NAMALWA (cell line): Measurements from ENCODE around the gene CSF3.
"Not testable (repeated sequence)": the region's sequence is repeated elsewhere in the genome, so short reads cannot be mapped to it uniquely, and the experiment has no call there.

Experiments
- DNase-seq: peaks from one replicate; pipeline ENCODE4 v3.0.0-alpha.2; 2015; ENCODE audit warnings: low spot score

Gene CSF3

DNA sequence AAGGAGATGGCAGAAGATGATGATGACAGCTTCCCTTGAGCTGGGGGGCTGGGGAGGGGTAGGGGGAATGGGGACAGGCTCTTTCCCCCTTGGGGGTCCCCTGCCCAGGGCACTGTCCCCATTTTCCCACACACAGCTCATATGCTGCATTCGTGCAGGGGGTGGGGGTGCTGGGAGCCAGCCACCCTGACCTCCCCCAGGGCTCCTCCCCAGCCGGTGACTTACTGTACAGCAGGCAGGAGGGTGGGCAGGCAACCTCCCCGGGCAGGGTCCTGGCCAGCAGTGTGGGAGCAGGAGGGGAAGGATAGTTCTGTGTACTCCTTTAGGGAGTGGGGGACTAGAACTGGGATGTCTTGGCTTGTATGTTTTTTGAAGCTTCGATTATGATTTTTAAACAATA lies 17.7 kb upstream of the CSF3 start:
- no peak for DNase-seq

DNA sequence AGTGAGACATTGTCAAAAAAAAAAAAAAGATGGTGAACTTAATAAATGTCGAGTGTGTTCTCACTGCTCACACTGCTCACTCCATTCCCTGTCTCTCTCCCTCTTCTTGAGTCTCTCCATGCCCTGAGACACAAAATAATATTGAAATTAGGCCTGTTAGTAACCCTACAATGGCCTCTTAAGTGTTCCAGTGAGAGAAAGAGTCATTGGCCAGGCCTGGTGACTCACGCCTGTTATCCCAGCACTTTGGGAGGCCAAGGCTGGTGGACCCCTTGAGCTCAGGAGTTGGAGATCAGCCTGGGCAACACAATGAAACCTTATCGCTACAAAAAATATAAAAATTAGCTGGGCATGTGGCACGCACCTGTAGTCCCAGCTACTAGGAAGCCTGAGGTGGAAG lies 16.2 kb upstream of the CSF3 start:
- no peak for DNase-seq

GRCh38 chr17:40000161-40000560 lies 15.1 kb upstream of the CSF3 start:
- DNase-seq, result no peak

DNA sequence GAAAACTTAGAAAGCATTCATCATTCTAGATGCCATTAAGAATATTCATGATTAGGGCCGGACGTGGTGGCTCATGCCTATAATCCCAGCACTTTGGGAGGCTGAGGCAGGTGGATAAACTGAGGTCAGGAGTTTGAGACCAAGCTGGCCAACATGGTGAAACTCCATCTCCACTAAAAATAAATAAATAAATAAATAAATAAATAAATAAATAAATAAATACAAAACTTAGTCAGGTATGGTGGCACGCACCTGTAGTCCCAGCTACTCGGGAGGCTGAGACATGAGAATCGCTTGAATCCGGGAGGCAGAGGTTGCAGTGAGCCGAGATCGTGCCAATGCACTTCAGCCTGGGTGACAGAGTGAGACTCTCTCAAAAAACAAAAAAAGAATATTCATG lies 13.9 kb upstream of the CSF3 start:
- not testable (repeated sequence) for DNase-seq

DNA sequence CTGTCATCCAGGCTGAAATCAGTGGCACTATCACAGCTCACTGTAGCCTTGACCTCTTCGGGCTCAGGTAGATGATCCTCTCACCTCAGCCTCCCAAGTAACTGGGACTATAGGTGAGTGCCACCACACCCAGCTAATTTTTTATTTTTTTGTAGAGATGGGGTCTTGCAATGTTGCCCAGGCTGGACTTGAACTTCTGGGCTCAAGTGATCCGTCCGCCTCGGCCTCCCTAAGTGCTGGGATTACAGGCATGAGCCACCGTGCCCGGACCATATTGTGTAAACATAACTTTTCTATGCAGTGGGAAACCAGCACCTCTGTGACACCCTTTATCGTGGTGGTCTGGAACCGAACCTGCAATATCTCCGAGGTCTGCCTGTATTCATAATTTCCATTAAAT lies 11.2 kb upstream of the CSF3 start:
- DNase-seq, result no peak

DNA sequence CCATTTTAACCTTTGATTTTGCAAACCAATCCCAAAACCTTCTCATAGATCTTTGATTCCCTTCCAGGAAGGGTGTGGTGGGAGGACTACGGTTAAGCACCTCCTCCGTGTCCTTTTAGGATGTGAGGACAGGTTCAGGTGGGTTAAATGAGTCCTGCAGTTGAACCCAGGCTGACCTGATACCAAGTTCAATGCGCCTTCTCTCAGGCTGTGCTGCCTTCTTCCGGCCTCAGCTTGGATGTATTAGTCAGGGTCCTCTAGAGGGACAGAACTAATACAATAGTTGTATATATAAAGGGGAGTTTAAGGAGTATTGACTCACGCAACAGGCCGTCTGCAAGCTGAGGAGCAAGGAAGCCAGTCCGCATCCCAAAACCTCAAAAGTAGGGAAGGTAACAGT lies 10.5 kb upstream of the CSF3 start:
- no peak for DNase-seq

- no peak for DNase-seq
Measured at GRCh38 chr17:40005520-40005919, 9.7 kb upstream of the CSF3 start.

DNA sequence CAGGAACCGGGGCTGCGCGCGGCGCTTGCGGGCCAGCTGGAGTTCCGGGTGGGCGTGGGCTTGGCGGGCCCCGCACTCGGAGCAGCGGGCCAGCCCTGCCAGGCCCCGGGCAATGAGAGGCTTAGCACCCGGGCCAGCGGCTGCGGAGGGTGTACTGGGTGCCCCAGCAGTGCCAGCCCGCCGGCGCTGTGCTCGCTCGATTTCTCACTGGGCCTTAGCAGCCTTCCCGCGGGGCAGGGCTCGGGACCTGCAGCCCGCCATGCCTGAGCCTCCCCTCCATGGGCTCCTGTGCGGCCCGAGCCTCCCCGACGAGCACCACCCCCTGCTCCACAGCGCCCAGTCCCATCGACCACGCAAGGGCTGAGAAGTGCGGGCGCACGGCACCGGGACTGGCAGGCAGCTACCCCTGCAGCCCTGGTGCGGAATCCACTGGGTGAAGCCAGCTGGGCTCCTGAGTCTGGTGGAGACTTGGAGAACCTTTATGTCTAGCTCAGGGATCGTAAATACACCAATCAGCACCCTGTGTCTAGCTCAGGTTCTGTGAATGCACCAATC lies 4.2 kb upstream of the CSF3 start:
- not testable (repeated sequence) for DNase-seq

DNA sequence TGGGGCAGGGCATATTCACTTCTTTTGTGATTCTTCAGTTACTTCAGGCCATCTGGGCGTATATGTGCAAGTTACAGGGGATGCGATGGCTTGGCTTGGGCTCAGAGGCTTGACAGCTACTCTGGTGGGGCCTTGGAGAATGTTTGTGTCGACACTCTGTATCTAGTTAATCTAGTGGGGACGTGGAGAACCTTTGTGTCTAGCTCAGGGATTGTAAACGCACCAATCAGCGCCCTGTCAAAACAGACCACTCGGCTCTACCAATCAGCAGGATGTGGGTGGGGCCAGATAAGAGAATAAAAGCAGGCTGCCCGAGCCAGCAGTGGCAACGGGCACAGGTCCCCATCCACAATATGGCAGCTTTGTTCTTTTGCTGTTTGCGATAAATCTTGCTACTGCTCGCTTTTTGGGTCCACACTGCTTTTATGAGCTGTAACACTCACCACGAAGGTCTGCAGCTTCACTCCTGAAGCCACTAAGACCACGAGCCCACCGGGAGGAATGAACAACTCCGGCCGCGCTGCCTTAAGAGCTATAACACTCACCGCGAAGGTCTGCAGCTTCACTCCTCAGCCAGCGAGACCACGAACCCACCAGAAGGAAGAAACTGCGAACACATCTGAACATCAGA lies 3.1 kb upstream of the CSF3 start:
- not testable (repeated sequence) for DNase-seq

GRCh38 chr17:40014375-40014980 lies 762 bp upstream of the CSF3 start:
- DNase-seq, result no peak

DNA sequence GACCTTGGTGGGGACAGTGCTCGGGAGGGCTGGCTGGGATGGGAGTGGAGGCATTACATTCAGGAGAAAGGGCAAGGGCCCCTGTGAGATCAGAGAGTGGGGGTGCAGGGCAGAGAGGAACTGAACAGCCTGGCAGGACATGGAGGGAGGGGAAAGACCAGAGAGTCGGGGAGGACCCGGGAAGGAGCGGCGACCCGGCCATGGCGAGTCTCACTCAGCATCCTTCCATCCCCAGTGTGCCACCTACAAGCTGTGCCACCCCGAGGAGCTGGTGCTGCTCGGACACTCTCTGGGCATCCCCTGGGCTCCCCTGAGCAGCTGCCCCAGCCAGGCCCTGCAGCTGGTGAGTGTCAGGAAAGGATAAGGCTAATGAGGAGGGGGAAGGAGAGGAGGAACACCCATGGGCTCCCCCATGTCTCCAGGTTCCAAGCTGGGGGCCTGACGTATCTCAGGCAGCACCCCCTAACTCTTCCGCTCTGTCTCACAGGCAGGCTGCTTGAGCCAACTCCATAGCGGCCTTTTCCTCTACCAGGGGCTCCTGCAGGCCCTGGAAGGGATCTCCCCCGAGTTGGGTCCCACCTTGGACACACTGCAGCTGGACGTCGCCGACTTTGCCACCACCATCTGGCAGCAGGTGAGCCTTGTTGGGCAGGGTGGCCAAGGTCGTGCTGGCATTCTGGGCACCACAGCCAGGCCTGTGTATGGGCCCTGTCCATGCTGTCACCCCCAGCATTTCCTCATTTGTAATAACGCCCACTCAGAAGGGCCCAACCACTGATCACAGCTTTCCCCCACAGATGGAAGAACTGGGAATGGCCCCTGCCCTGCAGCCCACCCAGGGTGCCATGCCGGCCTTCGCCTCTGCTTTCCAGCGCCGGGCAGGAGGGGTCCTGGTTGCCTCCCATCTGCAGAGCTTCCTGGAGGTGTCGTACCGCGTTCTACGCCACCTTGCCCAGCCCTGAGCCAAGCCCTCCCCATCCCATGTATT lies 1.1 kb downstream of the CSF3 start:
- DNase-seq, result no peak

- no peak for DNase-seq
Measured at GRCh38 chr17:40017422-40018080, 2.3 kb downstream of the CSF3 start.

DNA sequence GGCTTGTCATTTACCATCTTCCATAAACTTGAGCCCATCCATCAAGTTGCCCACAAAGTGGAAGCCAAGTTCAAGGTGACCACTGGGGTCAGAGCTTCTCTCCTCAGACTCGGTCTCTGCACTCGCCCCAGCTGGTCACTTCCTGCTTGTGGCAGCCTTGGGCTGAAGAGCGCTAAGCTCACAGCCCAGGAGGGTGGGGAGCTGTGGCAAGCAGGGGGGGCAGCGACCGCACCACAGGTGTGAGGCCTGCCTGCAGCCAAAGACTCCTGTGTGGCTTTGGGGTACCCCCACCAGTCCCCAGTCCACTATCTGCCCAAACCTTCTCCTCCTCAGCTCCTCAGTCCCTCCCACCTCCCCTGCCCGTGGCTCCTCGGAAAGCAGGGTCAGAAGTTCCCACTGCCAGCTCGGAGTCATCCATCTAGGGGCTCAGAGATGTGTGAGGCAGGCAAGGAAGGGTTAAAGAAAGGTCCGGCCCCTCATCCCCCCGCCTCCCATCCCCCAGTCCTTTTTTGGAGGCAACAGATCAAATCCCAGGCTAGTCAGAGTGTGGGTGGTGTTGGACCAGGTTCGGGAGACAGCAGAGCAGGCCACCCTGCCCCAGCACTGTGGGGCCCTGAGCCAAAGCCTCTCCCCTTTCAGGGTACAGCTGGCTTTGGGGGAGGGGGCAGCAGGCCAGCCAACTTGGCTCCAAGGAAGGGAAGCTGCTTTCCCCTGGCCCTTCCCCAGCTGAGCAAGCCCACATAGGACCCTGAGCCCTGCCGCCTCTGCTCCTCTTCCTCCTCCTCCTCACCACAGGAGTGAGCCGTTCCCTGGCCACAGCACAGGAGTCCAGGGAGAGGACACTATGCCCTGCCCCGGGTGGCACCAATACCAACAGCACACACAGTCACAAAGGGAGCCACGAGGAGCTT lies 3.2 kb downstream of the CSF3 start:
- DNase-seq, result no peak

DNA sequence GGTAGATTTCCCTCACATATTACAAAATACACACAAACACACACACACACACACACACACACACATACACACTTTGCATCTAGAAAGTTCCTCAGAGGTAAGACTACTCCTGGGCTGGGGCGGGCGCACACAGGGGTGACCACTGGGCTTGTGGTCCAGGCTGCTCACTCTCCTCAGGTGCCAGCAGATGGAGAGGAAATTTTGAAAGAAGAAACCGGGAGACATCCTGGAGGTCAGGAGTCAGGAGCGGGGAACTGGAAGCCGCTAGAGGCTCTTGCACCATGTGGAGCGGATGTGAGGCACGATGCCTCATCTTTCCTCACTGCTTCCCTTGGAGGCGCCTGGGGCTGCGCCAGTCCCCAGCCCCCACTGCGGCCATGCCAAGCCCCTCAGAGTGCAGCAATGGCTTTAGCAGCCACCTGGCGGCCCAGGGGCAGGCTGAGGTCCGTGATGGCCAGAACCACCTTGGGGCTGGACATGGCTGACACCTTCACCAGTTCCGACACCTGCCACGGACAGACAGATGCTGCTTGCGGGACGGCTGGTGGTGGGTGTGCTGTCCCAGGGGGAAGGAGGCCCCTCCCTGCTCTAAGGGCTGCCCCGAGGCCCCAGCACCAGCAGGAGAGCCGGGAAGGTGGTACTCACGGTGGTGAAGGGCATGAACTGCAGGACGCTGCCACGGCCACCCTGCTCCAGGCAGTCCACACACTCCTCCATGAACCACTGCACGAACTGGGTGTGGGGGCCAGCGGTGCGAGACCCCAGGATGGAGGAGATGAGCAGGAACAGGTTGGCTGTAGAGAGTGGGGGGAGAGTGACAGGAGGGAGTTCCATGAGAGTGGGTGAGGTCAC lies 4.1 kb downstream of the CSF3 start:
- DNase-seq, result no peak

DNA sequence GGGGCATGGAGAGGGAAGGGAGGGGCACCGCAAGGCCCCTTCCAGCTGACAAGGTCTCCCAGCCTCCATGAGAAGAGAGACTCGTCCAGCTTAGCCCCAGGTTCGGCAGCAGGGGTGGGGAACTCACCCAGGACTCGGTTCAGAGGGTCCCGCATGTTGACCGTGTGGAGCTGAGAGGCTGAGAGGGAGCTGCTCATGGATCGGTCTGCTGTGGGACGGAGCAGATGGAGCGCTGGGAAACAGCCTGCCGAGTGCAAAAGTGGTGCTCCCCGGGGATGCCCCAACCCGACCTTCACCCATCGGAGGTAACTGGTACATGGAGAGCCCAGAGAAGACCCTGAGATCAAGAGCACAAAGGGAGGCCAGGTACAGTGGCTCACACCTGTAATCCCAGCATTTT lies 4.9 kb downstream of the CSF3 start:
- no peak for DNase-seq

- no peak for DNase-seq
Measured at GRCh38 chr17:40021451-40021971, 6.3 kb downstream of the CSF3 start.

DNA sequence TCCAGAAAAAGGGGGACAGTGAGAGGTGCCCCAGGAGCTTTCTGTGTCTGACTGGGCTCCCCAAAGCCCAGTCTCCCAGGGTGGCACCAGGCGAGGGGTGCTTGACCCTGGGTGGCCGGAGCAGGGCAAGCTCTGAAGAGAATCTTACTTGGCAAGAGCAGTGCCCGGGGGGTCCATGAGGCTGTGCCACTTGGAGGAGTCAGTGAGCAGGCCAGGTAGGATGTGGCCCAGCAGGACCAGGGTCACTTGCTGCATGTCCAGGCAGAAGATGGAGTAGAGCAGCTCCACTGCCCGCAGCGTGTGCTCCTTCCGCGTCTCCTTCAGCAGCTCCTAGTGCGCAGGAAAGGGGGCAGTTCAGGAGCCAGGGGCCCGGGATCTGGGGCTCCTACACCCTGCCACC lies 7.3 kb downstream of the CSF3 start:
- no peak for DNase-seq

DNA sequence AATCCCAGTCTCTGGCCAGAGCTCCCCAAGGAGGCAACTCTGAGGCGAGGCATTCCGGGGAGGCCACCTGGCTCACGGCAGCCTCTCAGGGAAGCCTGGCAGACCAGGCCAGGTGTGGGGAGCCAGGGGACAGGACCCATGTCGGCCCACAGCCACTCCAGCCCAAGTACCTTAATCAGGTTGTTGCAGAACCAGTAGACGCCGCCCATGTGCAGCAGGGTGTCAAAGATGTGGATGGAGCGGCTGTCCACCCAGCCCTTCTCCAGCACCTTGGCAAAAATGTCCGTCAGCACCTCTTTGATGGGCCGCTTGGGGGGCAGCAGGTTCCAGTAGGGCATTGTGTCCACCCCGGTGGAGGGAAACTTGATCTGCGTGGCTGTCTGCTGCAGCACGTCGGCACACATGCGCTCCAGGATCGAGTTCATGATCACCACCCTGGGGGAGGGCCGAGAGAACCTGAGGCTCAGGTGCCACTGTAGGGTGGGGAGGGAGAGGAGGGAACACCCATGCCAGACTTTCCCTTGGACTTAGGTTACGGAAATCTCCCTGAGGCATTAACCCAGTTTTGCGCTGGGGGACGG lies 7.8 kb downstream of the CSF3 start:
- DNase-seq, result no peak

GRCh38 chr17:40023590-40024292 lies 8.5 kb downstream of the CSF3 start:
- no peak for DNase-seq
